Pulmonary artery endothelial cell (primary cell): ENCODE measurements around the gene WDPCP. TPM values are rescaled to one million over a fixed set of nuclear protein-coding genes. Genes with fewer than 3 reads are reported as not detected.
"Not testable (repeated sequence)": the region's sequence is repeated elsewhere in the genome, so short reads cannot be mapped to it uniquely, and the experiment has no call there.

ENCODE experiments used
- DNase-seq: peaks from one replicate; pipeline ENCODE4 v3.0.0-alpha.2; 2011; ENCODE audit warnings: low read depth, low spot score
- total RNA-seq: library from RNA; depleted of rRNA; stranded (reverse); fragments of >200 nt; gene quantifications from 2 replicates; pipeline ENCODE4 v1.2.3, GENCODE V29; 2014

The WDPCP gene
- total RNA-seq, 1 donor from 2014 or later = 6.0 TPM

GRCh38 chr2:63590626-63591408, 2.5 kb upstream of the WDPCP start:
- DNase-seq = no peak

GRCh38 chr2:63589148-63589958, 1.1 kb upstream of the WDPCP start:
- no peak for DNase-seq

- DNase-seq = no peak
Measured at GRCh38 chr2:63587814-63588384, 378 bp downstream of the WDPCP start.

- no peak for DNase-seq
Measured at GRCh38 chr2:63582873-63583272, 5.4 kb downstream of the WDPCP start.

- no peak for DNase-seq
Measured at GRCh38 chr2:63581298-63581961, 6.8 kb downstream of the WDPCP start.

GRCh38 chr2:63580651-63581297, 7.5 kb downstream of the WDPCP start:
- no peak for DNase-seq

GRCh38 chr2:63578767-63579166, 9.5 kb downstream of the WDPCP start:
- no peak for DNase-seq

- DNase-seq = no peak
Measured at GRCh38 chr2:63576546-63576945, 11.7 kb downstream of the WDPCP start.

GRCh38 chr2:63573726-63574345, 14.4 kb downstream of the WDPCP start:
- not testable (repeated sequence) for DNase-seq

GRCh38 chr2:63573026-63573425, 15.3 kb downstream of the WDPCP start:
- not testable (repeated sequence) for DNase-seq

GRCh38 chr2:63572001-63572400, 16.3 kb downstream of the WDPCP start:
- DNase-seq = no peak

- peak; percentile 27 for DNase-seq
Measured at GRCh38 chr2:63571291-63571690, 17.0 kb downstream of the WDPCP start.

- DNase-seq = no peak
Measured at GRCh38 chr2:63569740-63570139, 18.5 kb downstream of the WDPCP start.

GRCh38 chr2:63562751-63563150, 25.5 kb downstream of the WDPCP start:
- DNase-seq = no peak

GRCh38 chr2:63558922-63559321, 29.4 kb downstream of the WDPCP start:
- DNase-seq = not testable (repeated sequence)

GRCh38 chr2:63557819-63558218, 30.5 kb downstream of the WDPCP start:
- DNase-seq = not testable (repeated sequence)

GRCh38 chr2:63555931-63556330, 32.3 kb downstream of the WDPCP start:
- no peak for DNase-seq

- DNase-seq = no peak
Measured at GRCh38 chr2:63555299-63555698, 33.0 kb downstream of the WDPCP start.

GRCh38 chr2:63553049-63553448, 35.2 kb downstream of the WDPCP start:
- DNase-seq = no peak

GRCh38 chr2:63545023-63545422, 43.3 kb downstream of the WDPCP start:
- no peak for DNase-seq
